Mucosa of stomach (tissue), 1 donor: ENCODE data around the gene MAPKBP1.
"Not testable (repeated sequence)": the region's sequence is repeated elsewhere in the genome, so short reads cannot be mapped to it uniquely, and the experiment has no call there.

Experiments used
- H3K27me3 ChIP-seq: one replicate; pipeline ENCODE4 v1.7.0; 2013; ENCODE audit warnings: mild to moderate bottlenecking, low read length; ENCODE audit not compliant: control insufficient read depth, insufficient read depth
- H3K36me3 ChIP-seq: one replicate; pipeline ENCODE4 v1.7.0; 2013; ENCODE audit warnings: low read length; ENCODE audit not compliant: control insufficient read depth, insufficient read depth
- H3K4me1 ChIP-seq: one replicate; pipeline ENCODE4 v1.7.0; 2013; ENCODE audit warnings: mild to moderate bottlenecking, low read length; ENCODE audit not compliant: control insufficient read depth, insufficient read depth
- H3K4me3 ChIP-seq: one replicate; pipeline ENCODE4 v1.7.0; 2013; ENCODE audit warnings: low read length
- H3K9ac ChIP-seq: one replicate; pipeline ENCODE4 v1.7.0; 2013; ENCODE audit warnings: mild to moderate bottlenecking, low read length, moderate library complexity
- H3K9me3 ChIP-seq: one replicate; pipeline ENCODE4 v1.7.0; 2013; ENCODE audit warnings: mild to moderate bottlenecking, low read length, moderate library complexity; ENCODE audit not compliant: control insufficient read depth
- donor health status: Pancreatic carcinoma.

MAPKBP1 gene, protein sequence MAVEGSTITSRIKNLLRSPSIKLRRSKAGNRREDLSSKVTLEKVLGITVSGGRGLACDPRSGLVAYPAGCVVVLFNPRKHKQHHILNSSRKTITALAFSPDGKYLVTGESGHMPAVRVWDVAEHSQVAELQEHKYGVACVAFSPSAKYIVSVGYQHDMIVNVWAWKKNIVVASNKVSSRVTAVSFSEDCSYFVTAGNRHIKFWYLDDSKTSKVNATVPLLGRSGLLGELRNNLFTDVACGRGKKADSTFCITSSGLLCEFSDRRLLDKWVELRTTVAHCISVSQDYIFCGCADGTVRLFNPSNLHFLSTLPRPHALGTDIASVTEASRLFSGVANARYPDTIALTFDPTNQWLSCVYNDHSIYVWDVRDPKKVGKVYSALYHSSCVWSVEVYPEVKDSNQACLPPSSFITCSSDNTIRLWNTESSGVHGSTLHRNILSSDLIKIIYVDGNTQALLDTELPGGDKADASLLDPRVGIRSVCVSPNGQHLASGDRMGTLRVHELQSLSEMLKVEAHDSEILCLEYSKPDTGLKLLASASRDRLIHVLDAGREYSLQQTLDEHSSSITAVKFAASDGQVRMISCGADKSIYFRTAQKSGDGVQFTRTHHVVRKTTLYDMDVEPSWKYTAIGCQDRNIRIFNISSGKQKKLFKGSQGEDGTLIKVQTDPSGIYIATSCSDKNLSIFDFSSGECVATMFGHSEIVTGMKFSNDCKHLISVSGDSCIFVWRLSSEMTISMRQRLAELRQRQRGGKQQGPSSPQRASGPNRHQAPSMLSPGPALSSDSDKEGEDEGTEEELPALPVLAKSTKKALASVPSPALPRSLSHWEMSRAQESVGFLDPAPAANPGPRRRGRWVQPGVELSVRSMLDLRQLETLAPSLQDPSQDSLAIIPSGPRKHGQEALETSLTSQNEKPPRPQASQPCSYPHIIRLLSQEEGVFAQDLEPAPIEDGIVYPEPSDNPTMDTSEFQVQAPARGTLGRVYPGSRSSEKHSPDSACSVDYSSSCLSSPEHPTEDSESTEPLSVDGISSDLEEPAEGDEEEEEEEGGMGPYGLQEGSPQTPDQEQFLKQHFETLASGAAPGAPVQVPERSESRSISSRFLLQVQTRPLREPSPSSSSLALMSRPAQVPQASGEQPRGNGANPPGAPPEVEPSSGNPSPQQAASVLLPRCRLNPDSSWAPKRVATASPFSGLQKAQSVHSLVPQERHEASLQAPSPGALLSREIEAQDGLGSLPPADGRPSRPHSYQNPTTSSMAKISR (N-terminal part only)

DNA sequence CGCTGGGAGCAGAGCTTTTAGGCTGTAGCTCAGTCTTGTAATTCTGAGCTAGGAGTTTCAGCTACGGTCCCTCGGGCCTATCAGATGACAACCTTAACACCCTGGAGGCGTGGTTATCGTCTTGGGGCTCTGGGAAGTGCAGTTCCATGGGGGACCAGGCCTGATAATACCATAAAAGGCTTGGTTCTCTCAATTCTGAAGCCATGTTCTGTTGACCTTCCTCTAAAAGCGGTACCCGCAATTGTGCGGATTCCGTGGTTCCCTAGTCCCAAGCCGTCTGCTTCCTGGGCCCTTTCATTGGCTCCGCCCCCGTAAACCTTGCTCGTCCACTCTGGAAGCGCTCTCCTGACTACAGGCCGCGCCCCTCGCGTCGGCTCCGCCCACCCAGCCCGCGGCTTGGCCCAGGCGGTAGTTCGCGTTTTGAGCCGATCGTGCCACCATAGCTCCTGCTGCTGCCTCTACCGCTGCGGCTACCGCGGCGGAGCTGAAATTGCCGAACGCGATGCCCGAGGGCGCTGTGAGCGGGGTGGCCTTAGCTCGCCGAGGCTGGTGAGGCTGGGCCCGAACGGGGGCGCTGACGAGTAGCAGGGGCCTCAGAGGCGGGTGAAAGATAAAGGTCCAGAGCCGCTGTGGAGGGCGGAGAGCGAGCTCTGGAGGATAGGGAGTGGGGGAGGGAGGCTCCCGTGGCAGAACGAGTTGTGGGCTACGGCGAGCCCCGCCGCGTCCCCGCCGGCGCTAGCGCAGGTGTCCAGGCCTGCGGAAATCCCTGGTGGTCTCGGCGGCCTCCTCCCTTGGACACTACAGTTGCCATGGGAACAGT lies at the start of gene MAPKBP1:
Gene MAPKBP1, plus strand, starts transcription at position 423 of the 820 bp plus-strand sequence. CDS start 792 bp downstream, outside the sequence.
- no peaks in the 10 kb centered on the region for H3K9me3 ChIP-seq
- H3K27me3 ChIP-seq = no peaks in the 10 kb centered on the region
- H3K4me3 ChIP-seq = peak within 1 kb of the TSS; percentile 79
- H3K4me1 ChIP-seq = peaks cover 22% of the 10 kb centered on the region
- no peaks in the 10 kb centered on the region for H3K36me3 ChIP-seq
- H3K9ac ChIP-seq = peak within 1 kb of the TSS; percentile 71

DNA sequence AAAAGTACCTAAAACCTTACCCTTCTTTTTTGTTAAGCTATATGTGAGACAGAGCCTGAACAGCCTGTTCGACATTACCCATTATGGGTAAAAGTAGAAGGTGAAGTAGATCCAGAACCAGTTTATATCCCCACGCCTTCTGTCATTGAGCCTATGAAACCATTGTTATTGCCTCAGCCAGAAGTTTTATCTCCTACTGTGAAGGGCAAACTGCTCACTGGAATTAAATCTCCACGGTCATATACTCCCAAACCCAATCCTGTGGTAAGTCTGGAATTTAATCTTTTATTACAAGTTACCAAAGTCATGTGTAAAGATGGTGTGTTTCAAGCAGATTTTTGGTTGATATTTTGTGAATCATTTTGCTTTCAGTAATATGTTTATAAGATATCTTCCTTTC lies 47.1 kb upstream of the MAPKBP1 start:
- H3K9me3 ChIP-seq = no peaks in the 10 kb centered on the region
- H3K27me3 ChIP-seq = no peaks in the 10 kb centered on the region
- no peaks in the 10 kb centered on the region for H3K4me1 ChIP-seq
- no peak overlapping the region for H3K4me3 ChIP-seq
- no peaks in the 10 kb centered on the region for H3K36me3 ChIP-seq
- no peak overlapping the region for H3K9ac ChIP-seq

DNA sequence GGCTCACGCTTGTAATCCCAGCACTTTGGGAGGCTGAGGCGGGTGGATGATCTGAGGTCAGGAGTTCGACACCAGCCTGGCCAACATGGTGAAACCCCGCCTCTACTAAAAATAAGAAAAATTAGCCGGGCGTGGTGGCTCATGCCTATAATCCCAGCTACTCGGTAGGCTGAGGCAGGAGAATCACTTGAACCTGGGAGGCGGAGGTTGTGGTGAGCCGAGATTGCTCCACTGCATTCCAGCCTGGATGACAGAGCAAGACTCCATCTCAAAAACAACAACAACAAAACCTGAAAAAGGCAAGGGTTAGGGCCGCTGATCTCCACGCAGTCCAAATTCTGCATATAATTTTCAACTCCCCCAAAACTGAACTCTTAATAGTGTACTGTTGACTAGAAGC lies 46.2 kb upstream of the MAPKBP1 start:
- H3K36me3 ChIP-seq, H3K27me3 ChIP-seq, H3K4me3 ChIP-seq, H3K9me3 ChIP-seq, H3K4me1 ChIP-seq, H3K9ac ChIP-seq: not testable (repeated sequence)

DNA sequence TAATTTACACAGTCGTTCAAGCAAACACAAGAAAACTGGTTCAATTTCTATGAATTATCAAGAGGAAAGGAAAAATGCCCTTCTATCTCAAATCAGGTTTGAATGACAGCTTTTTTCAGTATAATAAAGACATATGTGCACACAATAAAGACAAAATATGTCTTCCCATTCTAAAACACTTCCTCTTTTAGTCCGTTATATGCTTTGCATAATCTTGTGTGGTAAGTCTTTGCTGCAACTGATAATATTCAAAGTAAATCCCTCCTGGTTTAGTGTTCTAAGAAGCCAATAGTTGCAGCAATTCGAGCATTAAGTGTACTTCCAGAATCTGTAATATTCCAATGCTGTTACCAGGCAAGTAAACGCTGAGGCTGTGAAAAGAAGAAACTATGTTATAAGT lies 43.7 kb upstream of the MAPKBP1 start:
- Histone ChIP-seq H3K4me3 (no peak overlapping the region), H3K4me1 (no peaks in the 10 kb centered on the region), H3K36me3 (no peaks in the 10 kb centered on the region), H3K27me3 (no peaks in the 10 kb centered on the region), H3K9me3 (no peaks in the 10 kb centered on the region), H3K9ac (no peak overlapping the region)

DNA sequence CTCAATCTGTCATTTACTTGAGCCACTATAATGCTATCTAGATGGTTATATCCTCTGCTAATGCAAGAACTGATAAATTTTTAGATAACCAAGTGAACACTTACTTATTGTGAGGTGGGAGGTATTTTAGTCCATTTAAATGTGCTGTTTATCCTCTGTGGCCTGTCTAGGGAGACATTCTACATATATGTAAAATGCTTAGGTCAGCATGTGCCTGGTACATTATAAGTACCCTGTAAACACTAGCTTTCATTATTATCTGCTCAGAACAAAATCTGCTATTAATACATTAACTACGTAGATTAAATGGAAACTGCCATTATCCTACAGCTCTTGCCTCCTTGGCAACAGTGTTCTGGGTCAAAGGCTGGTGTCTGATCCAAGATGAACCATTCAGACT lies 41.8 kb upstream of the MAPKBP1 start:
- Histone ChIP-seq H3K4me1 (no peaks in the 10 kb centered on the region), H3K9ac (no peak overlapping the region), H3K4me3 (no peak overlapping the region), H3K36me3 (no peaks in the 10 kb centered on the region), H3K9me3 (no peaks in the 10 kb centered on the region), H3K27me3 (no peaks in the 10 kb centered on the region)

DNA sequence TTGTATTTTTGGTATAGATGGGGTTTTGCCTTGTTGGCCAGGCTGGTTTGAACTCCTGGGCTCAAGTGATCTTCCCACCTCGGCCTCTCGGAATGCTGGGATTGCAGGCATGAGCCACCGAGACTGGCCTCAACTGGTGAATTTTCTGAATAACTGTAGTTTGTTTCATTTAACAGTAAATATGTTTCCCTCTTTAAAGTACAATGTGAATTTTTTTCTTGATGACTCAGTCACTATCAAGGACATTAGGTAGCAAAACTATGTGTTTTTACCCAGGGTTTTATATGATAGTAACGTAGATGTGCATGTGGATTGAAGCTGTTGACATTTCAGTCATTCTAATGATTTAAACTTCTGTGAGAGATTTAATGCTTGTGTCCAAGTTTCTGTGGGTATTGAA lies 40.2 kb upstream of the MAPKBP1 start:
- Histone ChIP-seq H3K9ac (no peak overlapping the region), H3K4me1 (no peaks in the 10 kb centered on the region), H3K27me3 (no peaks in the 10 kb centered on the region), H3K36me3 (no peaks in the 10 kb centered on the region), H3K4me3 (no peak overlapping the region), H3K9me3 (no peaks in the 10 kb centered on the region)

DNA sequence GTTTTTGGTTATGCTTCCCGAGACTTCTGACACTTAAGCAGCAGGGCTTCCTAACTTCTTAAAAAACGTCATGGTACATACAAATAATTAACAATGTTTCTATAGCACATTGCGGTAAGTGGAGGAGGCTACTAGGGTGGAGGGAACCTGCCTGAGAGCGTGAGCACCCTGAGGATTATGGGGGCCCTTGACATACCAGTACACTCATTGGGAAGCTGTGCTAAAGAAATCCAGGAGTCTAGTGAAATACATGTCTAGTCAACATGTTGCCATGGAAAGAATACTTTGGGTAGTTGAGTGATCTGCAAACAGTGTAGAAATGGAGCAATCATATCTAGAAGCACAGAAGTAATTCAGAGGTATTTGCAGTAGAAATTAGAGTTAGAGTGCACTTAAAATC lies 39.2 kb upstream of the MAPKBP1 start:
- Histone ChIP-seq H3K9me3 (no peaks in the 10 kb centered on the region), H3K27me3 (no peaks in the 10 kb centered on the region), H3K4me3 (no peak overlapping the region), H3K9ac (no peak overlapping the region), H3K4me1 (no peaks in the 10 kb centered on the region), H3K36me3 (no peaks in the 10 kb centered on the region)

DNA sequence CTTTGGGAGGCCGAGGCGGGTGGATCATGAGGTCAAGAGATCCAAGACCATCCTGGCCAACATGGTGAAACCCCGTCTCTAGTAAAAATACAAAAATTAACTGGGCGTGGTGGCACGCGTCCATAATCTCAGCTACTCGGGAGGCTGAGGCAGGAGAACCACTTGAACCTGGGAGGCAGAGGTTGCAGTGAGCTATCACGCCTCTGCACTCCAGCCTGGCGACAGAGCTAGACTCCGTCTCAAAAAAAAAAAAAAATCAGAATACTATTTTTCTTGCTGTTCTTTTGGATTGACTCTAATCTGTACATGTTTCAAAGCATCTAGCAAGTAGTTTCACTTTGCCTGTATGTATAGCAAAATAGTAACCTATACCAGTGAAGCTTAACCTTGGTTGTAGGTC lies 38.8 kb upstream of the MAPKBP1 start:
- H3K4me3 ChIP-seq = not testable (repeated sequence)

DNA sequence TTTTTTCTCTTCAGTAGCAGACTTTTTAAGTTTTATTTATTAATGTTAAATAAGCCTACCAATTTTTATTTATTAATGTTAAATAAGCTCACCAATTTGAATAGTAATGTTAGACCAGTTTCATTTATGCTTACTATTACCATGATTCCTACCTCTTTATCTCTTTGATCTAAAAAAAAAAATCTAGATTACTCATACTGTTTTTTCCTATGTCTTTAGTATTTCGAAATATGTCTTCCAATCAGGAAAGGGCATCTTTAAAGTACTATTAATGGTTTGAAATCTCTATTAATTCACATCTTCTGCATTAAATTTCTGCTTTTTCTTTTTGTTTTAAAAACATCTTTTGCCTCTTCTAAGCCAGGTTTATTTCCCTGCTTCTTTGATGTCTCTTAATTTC lies 27.5 kb upstream of the MAPKBP1 start:
- no peak overlapping the region for H3K4me3 ChIP-seq

More for the DNA sequence above, 38.8 kb upstream of the MAPKBP1 start:
- not testable (repeated sequence) for H3K27me3 ChIP-seq, H3K9ac ChIP-seq, H3K9me3 ChIP-seq, H3K4me1 ChIP-seq, H3K36me3 ChIP-seq

DNA sequence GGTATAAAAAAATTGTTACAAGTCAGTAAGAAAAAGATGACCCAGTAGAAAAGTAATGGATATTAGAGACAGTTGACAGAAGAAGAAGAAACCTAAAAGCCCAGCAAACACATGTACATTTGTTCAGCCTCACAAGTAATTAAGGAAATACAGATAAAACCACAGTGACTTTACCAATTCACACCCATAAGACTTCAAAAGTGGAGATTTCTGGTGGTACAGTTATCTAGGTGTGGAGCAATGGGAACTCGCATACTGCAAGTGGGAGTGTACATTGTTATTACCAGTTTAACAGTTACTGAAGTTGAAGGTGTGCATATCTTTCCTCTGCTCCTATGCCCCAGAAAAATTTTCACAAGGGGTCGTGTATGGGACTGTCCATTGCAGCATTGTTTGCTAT lies 18.1 kb upstream of the MAPKBP1 start:
- Histone ChIP-seq H3K9ac (no peak overlapping the region), H3K36me3 (no peaks in the 10 kb centered on the region), H3K4me1 (no peaks in the 10 kb centered on the region)

More for the DNA sequence above, 27.5 kb upstream of the MAPKBP1 start:
- H3K4me1 ChIP-seq = no peaks in the 10 kb centered on the region
- H3K27me3 ChIP-seq = no peaks in the 10 kb centered on the region
- H3K36me3 ChIP-seq = no peaks in the 10 kb centered on the region
- no peak overlapping the region for H3K9ac ChIP-seq
- H3K9me3 ChIP-seq = no peaks in the 10 kb centered on the region

DNA sequence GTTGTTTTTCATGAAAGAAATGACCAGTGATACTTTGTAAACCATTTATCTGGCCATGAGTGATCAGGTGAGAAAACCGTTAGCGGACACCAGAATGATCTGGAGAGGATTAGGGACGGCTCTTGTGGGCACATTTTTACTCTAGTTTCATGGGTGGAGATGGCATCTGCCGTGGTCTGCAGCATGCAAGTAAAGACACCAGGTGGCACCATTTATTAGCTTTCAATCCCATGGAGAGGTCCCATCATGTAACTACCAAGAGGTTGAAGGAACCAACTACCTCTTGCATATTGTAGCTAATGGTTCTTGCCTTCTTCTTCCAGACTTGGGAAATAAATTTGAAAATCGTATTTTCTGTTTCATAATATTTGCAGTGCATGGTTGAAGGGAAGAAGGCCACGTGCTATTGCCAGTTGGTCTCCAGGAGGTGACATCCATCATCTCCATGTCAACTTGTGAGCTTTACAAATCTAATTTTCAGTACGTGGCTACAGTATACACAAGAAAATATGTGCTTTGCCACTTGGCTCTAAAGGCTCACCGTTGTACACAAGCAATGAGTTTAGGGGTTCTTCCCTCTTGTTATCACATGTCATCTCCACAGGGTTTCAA lies 1.5 kb upstream of the MAPKBP1 start:
- H3K4me3 ChIP-seq = no peak overlapping the region
- no peak overlapping the region for H3K9ac ChIP-seq
- no peaks in the 10 kb centered on the region for H3K9me3 ChIP-seq
- no peaks in the 10 kb centered on the region for H3K36me3 ChIP-seq
- peaks cover 22% of the 10 kb centered on the region for H3K4me1 ChIP-seq
- no peaks in the 10 kb centered on the region for H3K27me3 ChIP-seq

More for the DNA sequence above, 18.1 kb upstream of the MAPKBP1 start:
- Histone ChIP-seq H3K27me3 (no peaks in the 10 kb centered on the region), H3K4me3 (no peak overlapping the region), H3K9me3 (no peaks in the 10 kb centered on the region)
